ENCODE measurements around the gene C4B.
A peak's percentile ranks its signal among the peaks of the same experiment; 100 is the strongest.
"Not testable (repeated sequence)": the region's sequence is repeated elsewhere in the genome, so short reads cannot be mapped to it uniquely, and the experiment has no call there.

C4B gene

GRCh38 chr6:32014547-32014946 lies at the start of gene C4B:
Gene C4B (plus strand): TSS chr6:32014795. CDS start chr6:32014846, 51 bp downstream.
- not testable (repeated sequence) for H2AFZ ChIP-seq (ENCODE audit: low read length, unreplicated experiment); H3K36me3 ChIP-seq (ENCODE audit: insufficient read depth, low read length); H3K4me3 ChIP-seq (ENCODE audit: low read depth, low read length); H3K27me3 ChIP-seq (ENCODE audit: insufficient read depth, low read length); H3K79me2 ChIP-seq (ENCODE audit: control insufficient read depth, insufficient read depth, low read length, unreplicated experiment); H3K27ac ChIP-seq (ENCODE audit: low read depth, low read length); H3K4me1 ChIP-seq (ENCODE audit: control insufficient read depth, insufficient read depth, low read length, unreplicated experiment)

- Histone ChIP-seq H3K27me3 (ENCODE audit: insufficient read depth, low read length) (no peaks in the 10 kb centered on the region), H3K4me3 (ENCODE audit: low read depth, low read length) (no peak overlapping the region), H3K4me1 (ENCODE audit: control insufficient read depth, insufficient read depth, low read length, unreplicated experiment) (peaks cover 12% of the 10 kb centered on the region), H3K27ac (ENCODE audit: low read depth, low read length) (no peak overlapping the region), H2AFZ (ENCODE audit: low read length, unreplicated experiment) (no peak overlapping the region), H3K36me3 (ENCODE audit: insufficient read depth, low read length) (no peaks in the 10 kb centered on the region), H3K79me2 (ENCODE audit: control insufficient read depth, insufficient read depth, low read length, unreplicated experiment) (peaks cover 4% of the 10 kb centered on the region)
Observed at GRCh38 chr6:31965700-31966099, 48.9 kb upstream of the C4B start.

GRCh38 chr6:31966506-31966905 lies 48.1 kb upstream of the C4B start:
- H3K4me3 ChIP-seq (ENCODE audit: low read depth, low read length) = no peak overlapping the region
- H3K4me1 ChIP-seq (ENCODE audit: control insufficient read depth, insufficient read depth, low read length, unreplicated experiment) = peaks cover 16% of the 10 kb centered on the region
- no peak overlapping the region for H2AFZ ChIP-seq (ENCODE audit: low read length, unreplicated experiment)
- H3K36me3 ChIP-seq (ENCODE audit: insufficient read depth, low read length) = no peaks in the 10 kb centered on the region
- H3K27ac ChIP-seq (ENCODE audit: low read depth, low read length) = no peak overlapping the region
- peaks cover 12% of the 10 kb centered on the region for H3K79me2 ChIP-seq (ENCODE audit: control insufficient read depth, insufficient read depth, low read length, unreplicated experiment)
- H3K27me3 ChIP-seq (ENCODE audit: insufficient read depth, low read length) = no peaks in the 10 kb centered on the region

GRCh38 chr6:31966997-31967925 lies 47.3 kb upstream of the C4B start:
- H2AFZ ChIP-seq (ENCODE audit: low read length, unreplicated experiment) = no peak overlapping the region
- H3K36me3 ChIP-seq (ENCODE audit: insufficient read depth, low read length) = no peaks in the 10 kb centered on the region
- peaks cover 16% of the 10 kb centered on the region for H3K4me1 ChIP-seq (ENCODE audit: control insufficient read depth, insufficient read depth, low read length, unreplicated experiment)
- H3K79me2 ChIP-seq (ENCODE audit: control insufficient read depth, insufficient read depth, low read length, unreplicated experiment) = peaks cover 14% of the 10 kb centered on the region
- no peak overlapping the region for H3K4me3 ChIP-seq (ENCODE audit: low read depth, low read length)
- no peaks in the 10 kb centered on the region for H3K27me3 ChIP-seq (ENCODE audit: insufficient read depth, low read length)
- no peak overlapping the region for H3K27ac ChIP-seq (ENCODE audit: low read depth, low read length)

GRCh38 chr6:31967926-31968320 lies 46.7 kb upstream of the C4B start:
- Histone ChIP-seq H3K27me3 (ENCODE audit: insufficient read depth, low read length) (no peaks in the 10 kb centered on the region), H3K4me1 (ENCODE audit: control insufficient read depth, insufficient read depth, low read length, unreplicated experiment) (peaks cover 16% of the 10 kb centered on the region), H3K36me3 (ENCODE audit: insufficient read depth, low read length) (no peaks in the 10 kb centered on the region), H3K79me2 (ENCODE audit: control insufficient read depth, insufficient read depth, low read length, unreplicated experiment) (peaks cover 18% of the 10 kb centered on the region), H3K4me3 (ENCODE audit: low read depth, low read length) (no peak overlapping the region), H2AFZ (ENCODE audit: low read length, unreplicated experiment) (no peak overlapping the region), H3K27ac (ENCODE audit: low read depth, low read length) (no peak overlapping the region)

- peaks cover 22% of the 10 kb centered on the region for H3K79me2 ChIP-seq (ENCODE audit: control insufficient read depth, insufficient read depth, low read length, unreplicated experiment)
- no peaks in the 10 kb centered on the region for H3K36me3 ChIP-seq (ENCODE audit: insufficient read depth, low read length)
- H3K27me3 ChIP-seq (ENCODE audit: insufficient read depth, low read length) = no peaks in the 10 kb centered on the region
- H3K4me3 ChIP-seq (ENCODE audit: low read depth, low read length) = no peak overlapping the region
- H3K27ac ChIP-seq (ENCODE audit: low read depth, low read length) = no peak overlapping the region
- H2AFZ ChIP-seq (ENCODE audit: low read length, unreplicated experiment) = no peak overlapping the region
- H3K4me1 ChIP-seq (ENCODE audit: control insufficient read depth, insufficient read depth, low read length, unreplicated experiment) = peaks cover 20% of the 10 kb centered on the region
Observed at GRCh38 chr6:31968326-31968725, 46.3 kb upstream of the C4B start.

GRCh38 chr6:31968791-31969711 lies 45.5 kb upstream of the C4B start:
- Histone ChIP-seq H3K79me2 (ENCODE audit: control insufficient read depth, insufficient read depth, low read length, unreplicated experiment) (peaks cover 27% of the 10 kb centered on the region), H2AFZ (ENCODE audit: low read length, unreplicated experiment) (no peak overlapping the region), H3K4me3 (ENCODE audit: low read depth, low read length) (peak overlapping the region; percentile 89; the same call in 1 of the 2 replicates), H3K27ac (ENCODE audit: low read depth, low read length) (peak overlapping the region; percentile 24), H3K36me3 (ENCODE audit: insufficient read depth, low read length) (no peaks in the 10 kb centered on the region), H3K4me1 (ENCODE audit: control insufficient read depth, insufficient read depth, low read length, unreplicated experiment) (peaks cover 27% of the 10 kb centered on the region), H3K27me3 (ENCODE audit: insufficient read depth, low read length) (no peaks in the 10 kb centered on the region)

GRCh38 chr6:31969712-31970603 lies 44.6 kb upstream of the C4B start:
- Histone ChIP-seq H3K4me1 (ENCODE audit: control insufficient read depth, insufficient read depth, low read length, unreplicated experiment) (peaks cover 27% of the 10 kb centered on the region), H3K27me3 (ENCODE audit: insufficient read depth, low read length) (no peaks in the 10 kb centered on the region), H3K36me3 (ENCODE audit: insufficient read depth, low read length) (no peaks in the 10 kb centered on the region), H3K4me3 (ENCODE audit: low read depth, low read length) (peak overlapping the region; percentile 89), H3K27ac (ENCODE audit: low read depth, low read length) (peak overlapping the region; percentile 90), H3K79me2 (ENCODE audit: control insufficient read depth, insufficient read depth, low read length, unreplicated experiment) (peaks cover 27% of the 10 kb centered on the region), H2AFZ (ENCODE audit: low read length, unreplicated experiment) (no peak overlapping the region)

GRCh38 chr6:31970604-31971271 lies 43.9 kb upstream of the C4B start:
- H2AFZ ChIP-seq (ENCODE audit: low read length, unreplicated experiment) = no peak overlapping the region
- H3K27me3 ChIP-seq (ENCODE audit: insufficient read depth, low read length) = no peaks in the 10 kb centered on the region
- H3K79me2 ChIP-seq (ENCODE audit: control insufficient read depth, insufficient read depth, low read length, unreplicated experiment) = peaks cover 27% of the 10 kb centered on the region
- H3K27ac ChIP-seq (ENCODE audit: low read depth, low read length) = peak overlapping the region; percentile 90
- no peaks in the 10 kb centered on the region for H3K36me3 ChIP-seq (ENCODE audit: insufficient read depth, low read length)
- H3K4me1 ChIP-seq (ENCODE audit: control insufficient read depth, insufficient read depth, low read length, unreplicated experiment) = peaks cover 27% of the 10 kb centered on the region
- peak overlapping the region; percentile 89 for H3K4me3 ChIP-seq (ENCODE audit: low read depth, low read length)

All from ACC112 (cell line).